MCF 10A (cell line): ENCODE data around the gene ATRIP. TPM values are rescaled to one million over a fixed set of nuclear protein-coding genes. Genes with fewer than 3 reads are reported as not detected.

Source experiments
- BruUV-seq: library from RNA; stranded (reverse); fragments of 400-500 nt; replicated peaks from 2 replicates; lab custom pipeline; 2021; lab: Mats Ljungman, UMichigan
- CTCF ChIA-PET: fragments of 300-600 bp; sonication (Branson Sonifier 250); formaldehyde crosslinking; extraction: SDS; loops from one replicate; lab custom pipeline; 2021; ENCODE audit warnings: antibody characterized with exemption, inconsistent platforms; lab: Yijun Ruan, JAX
- POLR2A ChIA-PET: fragments of 300-600, 350-650 bp; sonication (Branson Sonifier 250); formaldehyde crosslinking; extraction: SDS; loops from one replicate; lab custom pipeline; 2020; ENCODE audit warnings: antibody characterized with exemption, inconsistent platforms; lab: Yijun Ruan, JAX
- DNase-seq: peaks from one replicate; pipeline ENCODE4 v3.0.0-alpha.2; 2018; ENCODE audit not compliant: unreplicated experiment
- H3K27ac Mint-ChIP-seq: one replicate; pipeline ENCODE4 v1.8.0; 2022; ENCODE audit warnings: mild to moderate bottlenecking, low read depth, mixed read lengths; ENCODE audit not compliant: unreplicated experiment
- H3K27me3 Mint-ChIP-seq: one replicate; pipeline ENCODE4 v1.8.0; 2022; ENCODE audit warnings: mixed read lengths; ENCODE audit not compliant: insufficient read depth, unreplicated experiment
- H3K36me3 Mint-ChIP-seq: one replicate; pipeline ENCODE4 v1.8.0; 2022; ENCODE audit warnings: mild to moderate bottlenecking, moderate library complexity, mixed read lengths; ENCODE audit not compliant: insufficient read depth, unreplicated experiment
- H3K4me1 Mint-ChIP-seq: one replicate; pipeline ENCODE4 v1.8.0; 2022; ENCODE audit warnings: mixed read lengths; ENCODE audit not compliant: insufficient read depth, unreplicated experiment
- H3K4me3 Mint-ChIP-seq: one replicate; pipeline ENCODE4 v1.8.0; 2022; ENCODE audit warnings: mild to moderate bottlenecking, moderate library complexity, mixed read lengths; ENCODE audit not compliant: unreplicated experiment
- H3K9me3 Mint-ChIP-seq: one replicate; pipeline ENCODE4 v1.8.0; 2022; ENCODE audit warnings: mixed read lengths; ENCODE audit not compliant: unreplicated experiment
- intact Hi-C: fragments of 100-400 bp; cut with micrococcal nuclease; formaldehyde crosslinking; loops from 2 replicates; pipeline ENCODE4 v1.14.1; 2022
- total RNA-seq: library from RNA; stranded (reverse); gene quantifications from 2 replicates; pipeline ENCODE4 v1.2.3, GENCODE V29; 2022
- TF ChIP-seq, protein P1 (sequence below): fragments of 200-600 bp; IDR thresholded peaks from one replicate; pipeline ENCODE4 v1.8.0; 2022; ENCODE audit warnings: antibody characterized with exemption, mild to moderate bottlenecking; ENCODE audit not compliant: unreplicated experiment

The ATRIP gene
- total RNA-seq, 1 experiment from 2014 or later = 8.6 TPM

GRCh38 chr3:48502121-48502520 is 55.6 kb downstream of the ATRIP start:
- BruUV-seq = no TSS peak
- H3K27ac Mint-ChIP-seq = peak overlapping the region; percentile 76
- no peak overlapping the region for H3K4me3 Mint-ChIP-seq
- no peak for DNase-seq
- H3K4me1 Mint-ChIP-seq = peaks cover 24% of the 10 kb centered on the region
- H3K36me3 Mint-ChIP-seq = peaks cover 19% of the 10 kb centered on the region
- H3K9me3 Mint-ChIP-seq = no peaks in the 10 kb centered on the region
- TF ChIP-seq, protein P1, sequence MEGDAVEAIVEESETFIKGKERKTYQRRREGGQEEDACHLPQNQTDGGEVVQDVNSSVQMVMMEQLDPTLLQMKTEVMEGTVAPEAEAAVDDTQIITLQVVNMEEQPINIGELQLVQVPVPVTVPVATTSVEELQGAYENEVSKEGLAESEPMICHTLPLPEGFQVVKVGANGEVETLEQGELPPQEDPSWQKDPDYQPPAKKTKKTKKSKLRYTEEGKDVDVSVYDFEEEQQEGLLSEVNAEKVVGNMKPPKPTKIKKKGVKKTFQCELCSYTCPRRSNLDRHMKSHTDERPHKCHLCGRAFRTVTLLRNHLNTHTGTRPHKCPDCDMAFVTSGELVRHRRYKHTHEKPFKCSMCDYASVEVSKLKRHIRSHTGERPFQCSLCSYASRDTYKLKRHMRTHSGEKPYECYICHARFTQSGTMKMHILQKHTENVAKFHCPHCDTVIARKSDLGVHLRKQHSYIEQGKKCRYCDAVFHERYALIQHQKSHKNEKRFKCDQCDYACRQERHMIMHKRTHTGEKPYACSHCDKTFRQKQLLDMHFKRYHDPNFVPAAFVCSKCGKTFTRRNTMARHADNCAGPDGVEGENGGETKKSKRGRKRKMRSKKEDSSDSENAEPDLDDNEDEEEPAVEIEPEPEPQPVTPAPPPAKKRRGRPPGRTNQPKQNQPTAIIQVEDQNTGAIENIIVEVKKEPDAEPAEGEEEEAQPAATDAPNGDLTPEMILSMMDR = no peak
- intact Hi-C loops = no loop called here
- H3K27me3 Mint-ChIP-seq = no peaks in the 10 kb centered on the region
- POLR2A ChIA-PET = no interaction called here
- CTCF ChIA-PET = no interaction called here

DNA sequence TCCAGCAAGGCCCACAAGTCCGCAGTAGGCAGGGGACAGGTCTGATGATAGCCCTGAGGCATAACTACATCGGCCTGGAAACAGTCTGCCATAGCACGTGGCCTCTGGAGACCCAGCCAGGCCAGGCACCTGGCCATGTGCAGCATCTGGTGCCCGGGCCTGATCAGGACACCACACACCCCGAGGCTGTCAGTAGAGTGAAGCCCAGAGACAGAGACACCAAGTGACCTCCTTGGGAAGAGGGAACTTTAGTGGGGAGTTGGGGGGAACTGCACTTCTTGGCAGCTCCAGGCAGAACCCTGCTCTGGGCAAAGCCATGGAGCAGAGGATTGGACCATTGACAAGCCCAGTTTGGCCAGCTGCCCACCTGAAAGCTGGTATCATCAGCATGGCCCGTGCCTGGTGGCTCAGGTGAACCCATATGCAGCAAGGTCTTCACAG is 56.2 kb downstream of the ATRIP start:
- intact Hi-C loops = no loop called here
- peaks cover 30% of the 10 kb centered on the region for H3K4me1 Mint-ChIP-seq
- H3K36me3 Mint-ChIP-seq = peaks cover 16% of the 10 kb centered on the region
- peak overlapping the region; percentile 70 for H3K4me3 Mint-ChIP-seq
- BruUV-seq = no TSS peak
- H3K9me3 Mint-ChIP-seq = no peaks in the 10 kb centered on the region
- no peaks in the 10 kb centered on the region for H3K27me3 Mint-ChIP-seq
- peak overlapping the region; percentile 25 for H3K27ac Mint-ChIP-seq
- POLR2A ChIA-PET = interaction anchor here (2.9 kb wide), 1 partner anchor 62 kb away, joined by 11 read pairs; the partner anchor contains the start of genes CCDC51 and TMA7
- TF ChIP-seq, protein P1 = no peak
- DNase-seq = peak; percentile 20
- CTCF ChIA-PET = interaction anchor here (0.5 kb wide), 1 partner anchor 665 kb away, joined by 3 read pairs; no protein-coding TSS in a partner anchor

DNA sequence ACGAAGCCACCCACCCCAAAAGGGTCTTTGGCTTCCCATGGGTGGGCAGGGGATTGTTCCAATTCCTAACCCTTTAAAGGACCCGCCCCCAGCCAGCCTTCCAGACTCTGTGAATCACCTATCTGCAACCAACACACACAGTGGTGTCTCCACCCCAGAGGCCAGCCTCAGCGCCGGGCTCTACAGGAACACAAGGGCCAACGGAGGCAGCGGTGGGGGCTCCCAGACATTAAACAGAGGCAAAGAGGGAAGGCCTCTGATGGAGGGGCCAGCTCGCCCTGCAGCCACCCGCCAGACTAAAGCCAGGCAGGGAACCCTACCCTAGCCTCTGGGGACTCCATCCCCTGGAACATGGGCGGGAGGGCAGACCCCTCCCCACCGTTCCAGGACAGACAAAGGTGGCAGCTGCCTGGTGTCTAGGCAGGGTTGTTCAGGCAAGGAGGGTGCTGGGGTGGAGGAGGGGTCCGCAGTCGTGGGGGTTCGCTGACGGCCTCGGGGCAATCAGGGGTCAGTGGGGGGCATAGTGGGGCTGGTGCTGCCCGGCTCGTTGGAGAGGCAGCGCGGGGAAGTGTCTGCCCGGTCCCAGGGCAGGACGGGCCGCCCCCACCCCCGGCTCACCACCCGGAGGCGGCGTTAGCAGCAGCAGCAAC is 57.0 kb downstream of the ATRIP start:
- TSS peak; percentile 25 for BruUV-seq
- intact Hi-C loops = loop anchor here (1.0 kb wide), 1 partner anchor 31 kb away; no protein-coding TSS in a partner anchor
- ChIA-PET POLR2A (interaction anchor here (0.7 to 2.9 kb wide), 6 partner anchors 16 to 235 kb away, joined by 3 to 11 read pairs (median 5); partner anchors contain the start of genes CCDC51 and TMA7), CTCF (interaction anchor here (0.6 to 1.0 kb wide), 2 partner anchors 31 to 39 kb away, joined by 3 to 4 read pairs; no protein-coding TSS in a partner anchor)
- Mint-ChIP-seq H3K27me3 (no peaks in the 10 kb centered on the region), H3K27ac (peak overlapping the region; percentile 25), H3K4me3 (peak overlapping the region; percentile 70), H3K36me3 (peaks cover 11% of the 10 kb centered on the region), H3K9me3 (no peaks in the 10 kb centered on the region), H3K4me1 (peaks cover 32% of the 10 kb centered on the region)
- DNase-seq = peak; percentile 45
- TF ChIP-seq, protein P1 = no peak
